Measurements from ENCODE around the gene DOCK3.
"Not testable (repeated sequence)": the region's sequence is repeated elsewhere in the genome, so short reads cannot be mapped to it uniquely, and the experiment has no call there.

DOCK3 gene

DNA sequence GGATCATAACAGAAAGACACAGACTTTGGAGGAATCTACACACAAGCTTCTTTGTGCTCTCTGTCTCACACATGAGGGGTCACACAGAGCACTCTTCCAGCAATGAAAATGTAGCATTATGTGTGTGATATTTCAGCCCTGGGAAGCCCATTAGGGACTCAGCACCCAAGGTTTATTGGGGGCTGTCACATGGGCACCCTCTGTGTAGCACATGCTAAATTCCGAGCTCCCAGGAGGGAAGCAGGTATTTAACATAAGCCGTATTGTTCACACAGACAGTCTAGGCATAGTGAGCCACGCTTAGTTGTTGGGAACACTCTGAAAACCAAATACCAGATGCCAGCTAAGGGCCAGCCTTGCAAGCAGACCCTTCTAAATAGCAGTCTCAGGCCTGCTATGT lies 448.8 kb downstream of the DOCK3 start:
- DNase-seq = no peak

DNA sequence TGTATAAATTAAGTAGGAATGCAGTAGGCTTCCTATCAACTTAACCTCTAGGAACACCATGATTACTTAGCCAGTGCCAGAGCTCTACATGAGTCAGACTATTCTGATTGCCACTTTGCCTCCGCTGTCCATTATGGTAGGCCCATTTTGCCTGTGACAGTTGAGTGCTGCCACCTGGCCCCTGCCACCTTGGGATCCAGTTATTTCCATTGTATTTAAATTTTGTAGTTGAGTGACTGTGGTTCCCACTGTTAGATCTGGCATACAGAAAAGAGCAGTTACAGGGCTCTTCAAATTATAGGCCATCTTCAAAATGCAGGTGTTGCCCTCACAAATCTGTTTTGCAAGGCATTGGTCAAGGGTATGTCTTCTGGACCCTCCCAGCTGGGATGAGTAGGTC lies 456.9 kb downstream of the DOCK3 start:
- not testable (repeated sequence) for DNase-seq

DNA sequence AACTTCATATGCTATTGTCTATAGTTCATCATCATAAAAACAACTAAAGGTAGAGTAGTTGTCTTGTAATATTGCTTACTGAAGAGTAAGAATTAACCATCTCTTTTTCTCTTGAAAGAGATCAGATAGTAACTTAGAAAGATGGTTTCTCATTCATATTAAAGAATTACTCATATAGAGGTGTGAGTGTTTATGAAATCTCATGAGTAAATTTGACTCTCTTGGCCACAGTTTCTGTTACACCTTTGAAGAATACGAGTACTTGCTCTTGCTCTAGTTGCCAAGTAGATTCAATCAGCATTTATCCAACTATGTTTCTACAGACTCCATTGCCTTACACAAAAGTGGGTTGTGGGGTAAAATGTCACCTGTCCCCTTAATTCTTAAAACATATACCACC lies 463.0 kb downstream of the DOCK3 start:
- no peak for DNase-seq

DNA sequence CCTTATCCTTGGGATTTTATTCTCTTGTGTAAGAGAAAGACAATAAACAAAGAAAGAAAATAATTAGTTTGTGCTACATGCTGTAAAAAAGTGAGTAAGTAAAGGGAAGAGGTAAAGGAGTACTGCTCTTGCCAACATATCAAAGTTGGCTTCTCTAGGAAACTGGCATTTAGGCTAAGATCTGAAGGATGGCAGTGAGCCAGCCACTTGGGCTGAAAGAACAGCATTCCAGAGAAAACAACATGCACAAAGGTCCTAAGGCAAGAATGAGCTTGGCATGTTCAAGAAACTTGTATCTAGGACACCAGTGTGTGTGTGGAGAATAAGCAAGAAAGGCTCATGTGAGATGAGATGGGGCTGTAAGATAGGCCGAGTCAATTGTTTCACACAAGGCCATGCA lies 464.9 kb downstream of the DOCK3 start:
- DNase-seq = no peak

DNA sequence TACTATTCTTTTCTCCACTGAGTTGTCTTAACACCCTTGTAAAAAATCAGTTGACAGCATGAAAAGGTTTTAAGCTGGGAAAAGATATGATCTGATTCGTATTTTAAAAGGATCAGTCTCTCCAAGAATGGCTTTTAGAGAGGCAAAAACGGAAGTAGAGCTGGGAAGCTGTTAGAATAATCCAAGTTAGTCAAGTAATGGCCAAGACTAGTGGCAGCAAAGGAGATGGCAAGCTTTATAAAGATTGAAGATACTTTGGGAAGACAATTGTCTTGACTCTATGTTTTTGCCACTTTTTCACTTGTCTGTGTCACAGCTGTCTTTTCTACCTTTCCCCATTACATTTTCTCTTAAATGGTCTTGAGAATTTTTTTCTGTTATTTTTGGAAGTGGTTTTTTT lies 466.8 kb downstream of the DOCK3 start:
- DNase-seq = no peak

DNA sequence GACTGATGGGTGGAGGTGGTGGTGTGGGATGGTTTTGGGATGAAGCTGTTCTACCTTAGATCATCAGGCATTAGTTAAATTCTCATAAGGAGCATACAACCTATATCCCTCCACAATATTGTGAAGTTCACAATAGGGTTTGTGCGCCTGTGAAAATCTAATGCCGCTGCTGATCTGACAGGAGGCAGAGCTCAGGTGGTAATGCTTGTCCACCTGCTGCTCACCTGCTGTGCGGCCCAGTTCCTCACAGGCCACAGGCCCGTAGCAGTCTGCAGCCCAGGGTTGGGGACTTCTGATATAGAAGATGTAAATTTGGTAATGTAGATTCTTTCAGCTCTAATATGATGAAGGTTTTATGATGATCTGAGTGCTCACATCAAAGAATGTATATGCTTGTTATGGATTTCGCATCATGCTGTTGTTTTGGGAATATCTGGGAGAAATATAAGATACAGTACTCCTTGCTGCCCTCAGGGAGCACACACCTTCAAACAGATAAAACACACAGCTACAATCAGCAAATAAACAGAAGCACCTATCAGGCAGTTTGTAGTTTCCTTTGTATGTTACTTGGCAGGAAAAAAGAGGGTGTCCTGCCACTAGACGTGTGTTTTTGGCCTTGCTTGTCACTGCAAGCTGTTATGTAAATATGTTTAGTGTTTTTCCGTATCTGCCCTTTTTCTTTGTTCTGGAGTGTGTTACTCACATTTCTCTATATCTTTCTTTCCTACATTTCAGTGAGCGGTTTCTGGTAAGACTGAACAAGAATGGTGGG lies 471.3 kb downstream of the DOCK3 start:
- DNase-seq = no peak

DNA sequence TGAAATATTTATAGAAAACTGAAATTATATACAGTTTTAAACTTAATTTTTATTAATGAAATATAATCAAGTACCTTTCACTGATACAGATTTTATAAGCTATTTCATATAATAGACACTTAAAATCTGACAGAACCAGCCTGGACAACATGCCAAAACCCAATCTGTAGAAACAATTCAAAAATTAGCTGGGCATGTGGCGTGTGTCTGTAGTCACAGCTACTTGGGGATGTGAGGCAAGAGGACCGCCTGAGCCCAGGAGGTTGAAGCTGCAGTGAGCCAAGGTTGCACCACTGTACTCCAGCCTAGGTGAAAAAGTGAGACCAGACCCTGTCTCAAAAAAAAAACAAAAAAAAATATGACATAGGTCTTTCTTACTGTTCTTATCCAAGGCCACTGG lies 472.1 kb downstream of the DOCK3 start:
- DNase-seq = no peak

DNA sequence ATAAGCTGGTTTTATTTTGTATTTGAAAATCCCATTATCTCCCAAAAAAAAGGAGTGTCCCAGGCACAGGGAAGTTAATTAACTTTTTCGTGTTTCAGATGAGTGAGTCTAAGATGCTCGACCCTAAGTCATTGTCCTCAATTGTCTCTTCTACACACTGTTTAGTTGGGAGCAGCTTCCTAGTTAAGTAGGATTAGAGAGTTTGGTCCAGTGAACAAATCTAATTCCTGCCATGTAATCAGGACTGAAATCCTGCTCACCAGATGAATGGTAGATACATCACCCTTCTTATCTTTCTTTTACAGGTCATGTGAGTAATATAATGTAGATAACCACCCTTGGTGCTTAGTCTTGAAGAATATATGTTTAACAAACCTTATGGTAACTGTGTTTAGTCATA lies 481.4 kb downstream of the DOCK3 start:
- DNase-seq = no peak

DNA sequence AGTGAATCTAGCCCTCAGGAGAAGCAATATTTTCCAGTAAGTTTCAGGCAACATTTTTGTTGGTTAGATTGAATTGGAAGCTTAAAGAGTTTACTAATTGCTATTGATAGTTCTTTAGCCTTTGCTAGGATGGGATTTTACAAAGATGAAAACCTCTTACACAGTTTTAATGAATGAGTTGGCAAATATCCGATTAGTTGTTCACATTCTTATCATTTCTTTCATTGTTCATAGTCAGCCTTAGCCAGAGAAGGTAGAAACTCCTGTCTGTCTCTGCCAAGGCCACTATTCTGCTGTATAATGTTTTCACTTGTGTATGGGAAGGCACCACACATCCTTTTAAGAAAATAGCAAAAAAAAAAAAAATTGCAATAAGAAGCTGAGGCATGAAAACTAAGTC lies 488.3 kb downstream of the DOCK3 start:
- DNase-seq = no peak

DNA sequence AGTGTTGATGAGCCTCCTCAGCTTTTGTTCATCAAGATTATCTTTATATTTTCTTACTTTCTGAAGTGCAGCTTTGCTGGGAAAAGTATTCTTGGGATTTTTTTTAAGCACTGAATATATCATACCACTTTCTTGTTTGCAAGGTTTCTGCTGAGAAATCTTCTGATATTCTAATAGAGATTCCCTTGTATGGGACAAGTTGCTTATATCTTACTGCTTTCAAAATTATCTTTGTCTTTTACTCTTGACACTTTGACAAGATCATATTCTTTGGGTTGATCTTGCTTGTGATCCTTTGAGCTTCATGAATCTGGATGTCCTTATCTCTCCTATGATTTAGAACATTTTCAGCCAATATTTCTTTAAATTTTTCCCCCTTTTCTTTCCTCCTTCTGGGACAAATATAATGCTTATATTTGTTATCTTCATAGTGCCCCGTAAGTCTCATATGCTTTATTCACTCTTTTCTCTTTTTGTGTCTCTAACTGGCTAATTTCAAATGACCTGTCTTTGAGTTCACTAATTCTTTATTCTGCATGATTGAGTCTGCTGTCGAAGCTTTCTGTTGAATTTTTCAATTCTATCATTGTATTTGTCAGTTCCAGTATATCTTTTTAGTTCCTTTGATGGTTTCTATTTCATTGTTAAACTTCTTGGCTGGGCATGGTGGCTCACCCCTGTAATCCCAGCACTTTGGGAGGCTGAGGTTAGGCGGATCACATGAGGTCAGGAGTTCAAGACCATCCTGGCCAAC lies 499.0 kb downstream of the DOCK3 start:
- no peak for DNase-seq

DNA sequence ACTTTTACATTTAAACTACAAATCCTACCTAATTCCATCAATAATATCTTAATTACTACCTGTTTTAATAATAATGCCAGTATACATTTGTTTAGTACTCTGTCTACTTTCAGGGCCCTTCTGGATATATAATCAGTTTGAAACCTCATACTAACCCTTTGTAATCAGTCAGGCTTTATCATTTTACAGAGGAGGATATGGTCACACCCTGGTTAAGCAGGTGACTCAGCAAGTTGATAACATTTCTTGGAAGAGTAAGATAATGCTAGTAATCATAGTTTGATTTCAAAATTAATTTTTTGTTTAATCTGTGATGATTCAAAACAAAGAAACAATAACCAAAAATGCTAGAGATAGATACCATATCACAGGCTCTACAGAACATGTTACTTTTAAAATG lies 502.2 kb downstream of the DOCK3 start:
- DNase-seq = no peak

DNA sequence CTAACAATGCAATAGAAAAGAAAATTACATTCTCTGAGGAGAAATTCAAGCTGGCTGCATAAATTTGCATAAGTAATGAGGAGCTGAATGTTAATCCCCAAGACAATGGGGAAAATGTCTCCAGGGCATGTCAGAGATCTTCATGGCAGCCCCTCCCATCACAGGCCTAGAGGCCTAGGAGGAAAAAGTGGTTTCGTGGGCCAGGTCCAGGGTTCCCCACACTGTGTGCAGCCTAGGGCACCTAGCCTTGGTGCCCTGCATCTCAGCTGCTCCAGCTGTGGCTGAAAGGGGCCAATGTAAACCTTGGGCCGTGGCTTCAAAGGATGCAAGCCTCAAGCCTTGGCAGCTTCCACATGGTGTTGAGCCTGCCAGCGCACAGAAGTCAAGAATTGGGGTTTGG lies 511.7 kb downstream of the DOCK3 start:
- DNase-seq = not testable (repeated sequence)

DNA sequence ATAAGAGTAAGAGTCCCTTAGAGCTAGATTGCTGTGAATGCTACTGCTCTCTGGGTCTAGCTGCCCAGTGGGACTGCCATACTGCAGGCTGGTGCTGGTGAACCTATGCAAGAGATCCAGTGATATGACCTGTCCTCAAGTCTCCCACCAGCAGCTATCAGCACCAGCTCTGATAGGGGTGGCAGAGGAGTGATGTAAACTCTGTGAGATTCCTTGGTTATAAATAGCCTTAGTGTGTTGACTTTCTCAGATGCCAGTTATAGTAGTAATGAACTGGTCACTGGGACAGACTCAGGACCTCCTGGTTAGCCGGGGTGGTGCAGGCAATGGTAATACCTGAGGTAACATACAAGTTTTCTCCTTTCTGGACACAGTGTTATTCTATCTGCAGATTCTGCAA lies 515.5 kb downstream of the DOCK3 start:
- DNase-seq = no peak

DNA sequence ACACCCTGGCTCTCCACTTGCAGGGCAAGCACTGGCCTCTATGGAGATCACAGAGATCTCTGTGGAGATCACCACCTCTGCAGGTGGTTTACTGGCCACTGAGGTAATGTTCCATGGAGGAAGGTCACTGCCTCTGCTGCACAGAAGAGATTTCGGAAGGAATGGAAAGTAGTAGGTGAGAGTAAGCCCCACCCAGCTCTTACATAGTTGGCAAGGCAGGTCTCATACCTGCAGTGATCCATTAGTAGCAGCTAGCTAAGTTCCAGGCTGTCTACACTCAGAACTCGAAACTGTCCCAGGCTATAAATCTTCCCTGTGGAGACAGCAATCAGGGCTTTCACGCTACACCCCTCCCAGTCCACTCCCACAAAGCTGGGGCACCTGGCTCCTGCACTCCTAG lies 516.1 kb downstream of the DOCK3 start:
- no peak for DNase-seq

DNA sequence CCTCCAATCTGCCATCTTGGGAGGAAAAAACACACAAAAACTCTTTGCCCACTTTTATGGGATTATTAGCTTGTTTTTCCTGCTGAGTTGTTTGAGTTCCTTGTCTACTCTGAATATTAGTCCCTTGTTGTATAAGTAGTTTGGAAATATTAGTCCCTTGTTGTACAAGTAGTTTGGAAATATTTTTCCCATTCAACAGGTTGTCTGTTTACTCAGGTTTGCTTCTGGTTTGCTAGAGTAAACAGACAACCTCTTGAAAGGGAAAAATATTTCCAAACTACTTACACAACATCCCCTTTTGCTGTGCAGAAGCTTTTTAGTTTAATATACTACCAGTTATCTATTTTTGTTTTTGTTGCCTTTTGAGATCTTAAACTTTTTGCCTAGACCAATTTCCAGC lies 517.0 kb downstream of the DOCK3 start:
- no peak for DNase-seq

DNA sequence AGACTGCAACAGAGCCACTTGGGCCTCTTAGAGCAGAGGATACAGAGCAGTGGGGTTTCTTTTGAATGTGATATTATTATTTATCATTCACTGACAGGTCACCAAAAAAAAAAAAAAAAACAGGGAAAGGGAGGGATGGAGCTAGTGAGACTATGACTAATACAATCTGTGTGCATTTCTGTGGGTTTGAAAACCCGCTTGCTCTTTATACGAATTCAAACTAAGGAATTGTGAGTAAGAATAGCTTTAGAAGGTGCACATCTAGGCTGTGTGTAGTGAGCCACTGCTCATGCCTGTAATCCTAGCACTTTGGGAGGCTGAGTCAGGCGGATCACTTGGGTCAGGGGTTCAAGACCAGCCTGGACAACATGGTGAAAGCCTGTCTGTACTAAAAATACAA lies 523.8 kb downstream of the DOCK3 start:
- no peak for DNase-seq

DNA sequence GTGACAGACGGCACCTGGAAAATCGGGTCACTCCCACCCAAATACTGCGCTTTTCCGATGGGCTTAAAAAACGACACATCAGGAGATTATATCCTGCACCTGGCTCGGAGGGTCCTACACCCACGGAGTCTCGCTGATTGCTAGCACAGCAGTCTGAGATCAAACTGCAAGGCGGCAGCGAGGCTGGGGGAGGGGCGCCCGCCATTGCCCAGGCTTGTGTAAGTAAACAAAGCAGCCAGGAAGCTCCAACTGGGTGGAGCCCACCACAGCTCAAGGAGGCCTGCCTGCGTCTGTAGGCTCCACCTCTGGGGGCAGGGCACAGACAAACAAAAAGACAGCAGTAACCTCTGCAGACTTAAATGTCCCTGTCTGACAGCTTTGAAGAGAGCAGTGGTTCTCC lies 524.6 kb downstream of the DOCK3 start:
- DNase-seq = not testable (repeated sequence)

DNA sequence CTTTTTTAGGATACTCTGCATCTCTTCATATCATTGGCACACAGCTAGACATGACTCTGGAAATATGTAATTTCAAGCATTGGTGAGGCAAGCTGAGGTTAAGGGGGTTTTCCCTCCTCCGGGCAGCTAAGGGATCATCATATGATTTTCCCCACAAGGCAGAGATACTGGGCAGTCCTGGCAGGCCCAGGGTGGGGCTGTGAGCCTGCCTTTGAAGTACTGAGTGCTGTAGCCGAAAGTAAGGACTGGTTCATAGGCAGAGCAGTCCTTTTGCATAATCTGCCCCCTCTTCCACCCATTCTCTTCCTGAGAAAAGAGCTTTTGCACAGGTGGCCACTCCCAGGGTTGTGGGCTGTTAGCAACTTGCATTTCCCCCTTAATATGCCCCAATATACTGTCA lies 541.6 kb downstream of the DOCK3 start:
- DNase-seq = no peak

DNA sequence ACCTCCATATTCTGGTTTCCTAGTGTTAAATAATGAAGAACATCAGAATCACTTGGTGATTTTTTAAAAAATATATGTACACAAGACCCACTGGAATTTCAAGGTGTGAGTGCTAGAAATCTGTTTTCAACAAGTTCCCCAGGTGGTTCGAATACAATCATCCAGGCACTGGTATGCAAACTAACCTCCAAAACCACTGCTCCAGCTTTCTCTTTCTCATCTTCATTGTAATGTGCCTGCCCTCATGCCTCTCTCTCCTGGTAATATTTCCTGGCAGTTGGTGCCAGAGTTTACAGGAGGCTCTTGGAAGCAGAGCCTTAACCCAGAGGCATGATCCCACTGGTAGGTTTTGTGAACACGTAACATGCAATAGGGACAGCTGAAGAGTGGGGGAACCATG lies 547.2 kb downstream of the DOCK3 start:
- no peak for DNase-seq

DNA sequence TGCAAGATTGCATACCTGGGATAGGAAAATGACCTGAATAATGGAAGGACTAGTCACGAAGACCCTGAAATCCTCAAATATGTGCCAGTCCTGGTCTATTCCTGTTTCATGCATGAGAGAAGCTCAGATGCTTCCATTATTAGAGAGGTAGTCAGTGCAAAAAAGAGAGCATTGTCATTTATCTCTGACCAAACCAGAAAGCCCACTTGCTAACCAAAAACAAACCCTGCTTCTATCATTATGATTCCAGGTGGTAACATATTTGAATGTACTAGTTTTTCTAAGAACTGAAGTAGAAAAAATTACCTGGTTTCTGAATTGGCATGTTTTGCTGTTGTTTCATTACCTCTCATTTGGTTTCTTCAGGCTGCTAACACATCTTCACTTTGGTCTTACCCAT lies 549.6 kb downstream of the DOCK3 start:
- no peak for DNase-seq

DNA sequence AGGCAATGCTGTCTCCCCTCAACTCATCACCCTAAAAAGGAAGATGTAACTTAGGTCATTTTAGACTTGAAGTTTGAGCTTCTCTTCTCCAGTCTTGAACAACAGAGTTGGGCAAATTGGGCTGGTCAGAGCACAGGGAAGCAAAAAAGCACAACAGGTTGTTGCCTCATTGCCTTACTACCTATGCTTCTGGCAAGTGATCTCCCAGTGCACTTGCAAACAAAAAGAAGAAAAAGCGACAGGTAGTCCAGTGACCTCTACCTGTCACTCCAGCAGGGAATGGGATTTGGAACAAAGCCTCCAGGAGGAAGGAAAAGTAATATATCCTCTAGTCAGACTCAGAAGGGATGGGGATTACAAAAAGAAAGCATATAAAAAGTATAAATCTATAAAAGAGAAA lies 550.1 kb downstream of the DOCK3 start:
- no peak for DNase-seq

DNA sequence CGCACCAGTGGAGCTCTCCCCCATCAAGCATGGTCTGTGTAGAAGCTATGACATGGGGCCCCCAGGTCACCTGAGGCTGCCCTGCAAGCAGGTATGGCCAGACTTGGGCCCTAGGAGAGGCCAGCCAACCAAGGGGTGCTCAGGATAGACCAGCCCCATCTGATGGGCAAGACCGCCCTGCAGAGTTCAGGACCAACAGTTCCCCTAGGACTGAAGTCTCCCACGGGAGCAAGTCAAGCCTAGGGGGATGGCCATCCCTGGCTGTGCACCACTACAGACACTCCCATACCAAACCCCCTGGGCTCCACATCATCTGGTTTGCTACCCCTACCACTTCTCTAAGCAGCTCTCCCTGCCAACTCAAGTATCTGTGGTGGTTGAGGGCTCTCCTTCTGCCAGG lies 568.2 kb downstream of the DOCK3 start:
- DNase-seq = no peak

DNA sequence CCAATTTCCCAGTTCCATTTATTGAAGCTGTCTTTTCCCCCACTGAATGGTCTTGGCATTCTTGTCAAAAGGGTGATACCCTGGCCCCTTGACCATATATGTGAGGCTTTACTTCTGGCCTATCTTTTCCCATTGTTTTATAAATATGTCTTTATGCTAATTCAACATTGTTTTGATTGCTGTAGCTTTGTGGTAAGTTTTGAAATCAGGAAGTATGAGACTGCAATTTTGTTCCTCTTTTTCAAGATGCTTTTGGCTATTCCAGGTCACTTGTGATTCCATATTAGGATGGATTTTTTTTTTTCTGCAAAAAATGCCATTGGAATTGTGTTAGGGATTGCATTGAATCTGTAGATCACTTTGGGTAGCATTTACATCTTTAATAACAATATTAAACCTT lies 569.2 kb downstream of the DOCK3 start:
- DNase-seq = no peak

DNA sequence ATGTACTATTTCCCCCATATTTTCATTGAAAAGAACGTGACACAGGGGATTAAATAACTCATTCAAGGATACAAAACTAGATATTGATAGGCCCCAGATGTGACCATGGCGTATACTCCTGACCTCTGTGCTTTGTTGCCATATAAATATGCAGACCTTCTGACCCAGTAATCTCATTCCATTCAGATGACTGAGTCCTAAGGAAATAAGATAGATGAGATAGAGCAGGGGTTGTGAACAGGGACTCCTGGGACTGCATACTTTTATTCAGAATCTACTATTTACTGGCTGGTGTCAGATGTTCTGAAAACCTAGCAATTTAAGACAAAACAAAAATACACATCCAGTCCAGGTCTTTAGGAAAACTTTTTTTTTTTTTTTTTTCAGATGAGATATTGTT lies 571.1 kb downstream of the DOCK3 start:
- no peak for DNase-seq

DNA sequence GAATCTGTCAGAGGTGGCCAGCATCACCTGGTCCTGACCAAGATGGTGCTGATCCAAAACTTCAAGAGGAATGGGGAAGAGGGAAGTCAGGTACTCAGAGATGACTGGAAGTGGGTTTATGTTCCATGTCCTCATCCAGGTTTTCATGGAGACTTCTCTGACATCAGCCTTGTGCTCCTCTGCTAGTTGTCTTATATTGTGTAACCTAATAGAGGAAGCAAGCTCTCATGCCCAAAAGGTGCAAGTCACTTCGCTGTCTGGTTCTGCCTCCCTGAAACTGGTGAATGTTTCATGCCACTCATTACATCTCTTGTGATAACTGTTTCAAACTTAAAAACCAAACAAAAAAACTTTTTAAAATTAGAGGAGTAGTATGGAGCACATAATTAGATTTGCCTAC lies 583.1 kb downstream of the DOCK3 start:
- no peak for DNase-seq
